Measurements from ENCODE around the gene ATP5F1D.

The ATP5F1D gene

GRCh38 chr19:1270854-1271527 lies 29.4 kb downstream of the ATP5F1D start:
- no peak for DNase-seq (ENCODE audit: low read depth)

GRCh38 chr19:1271528-1272422 lies 30.2 kb downstream of the ATP5F1D start:
- no peak for DNase-seq (ENCODE audit: low read depth)

GRCh38 chr19:1272423-1273262 lies 31.1 kb downstream of the ATP5F1D start:
- DNase-seq (ENCODE audit: low read depth) = no peak

- DNase-seq (ENCODE audit: low read depth) = no peak
Measured at GRCh38 chr19:1273263-1274041, 31.9 kb downstream of the ATP5F1D start.

- DNase-seq (ENCODE audit: low read depth) = no peak
Measured at GRCh38 chr19:1274081-1274851, 32.7 kb downstream of the ATP5F1D start.

GRCh38 chr19:1274852-1275259 lies 33.3 kb downstream of the ATP5F1D start:
- no peak for DNase-seq (ENCODE audit: low read depth)

GRCh38 chr19:1275260-1275975 lies 33.9 kb downstream of the ATP5F1D start, which contains the start of gene FAM174C:
Gene FAM174C (plus strand): TSS chr19:1275530. CDS start chr19:1275550, 20 bp downstream.
- DNase-seq (ENCODE audit: low read depth) = peak; percentile 94

GRCh38 chr19:1275976-1276627 lies 34.6 kb downstream of the ATP5F1D start:
- no peak for DNase-seq (ENCODE audit: low read depth)

GRCh38 chr19:1276628-1277022 lies 35.1 kb downstream of the ATP5F1D start:
- no peak for DNase-seq (ENCODE audit: low read depth)

GRCh38 chr19:1277061-1277460 lies 35.5 kb downstream of the ATP5F1D start:
- DNase-seq (ENCODE audit: low read depth) = no peak

GRCh38 chr19:1278074-1278473 lies 36.5 kb downstream of the ATP5F1D start:
- no peak for DNase-seq (ENCODE audit: low read depth)

GRCh38 chr19:1278713-1279660 lies 37.4 kb downstream of the ATP5F1D start:
- no peak for DNase-seq (ENCODE audit: low read depth)

GRCh38 chr19:1279782-1280341 lies 38.3 kb downstream of the ATP5F1D start:
- DNase-seq (ENCODE audit: low read depth) = peak; percentile 69

GRCh38 chr19:1280636-1281568 lies 39.4 kb downstream of the ATP5F1D start:
- no peak for DNase-seq (ENCODE audit: low read depth)

- DNase-seq (ENCODE audit: low read depth) = no peak
Measured at GRCh38 chr19:1281569-1282287, 40.2 kb downstream of the ATP5F1D start.

GRCh38 chr19:1282588-1283206 lies 41.1 kb downstream of the ATP5F1D start:
- no peak for DNase-seq (ENCODE audit: low read depth)
